ENCODE measurements around the gene ATP6V1F. TPM values are rescaled to one million over a fixed set of nuclear protein-coding genes. Genes with fewer than 3 reads are reported as not detected.

ATP6V1F gene
- total RNA-seq, 3 donors from 2014 or later (not counting 1 experiment from before 2014, with no cell fraction given): 82.9 to 98.0 (median 94.3) TPM

- H3K4me1 ChIP-seq (ENCODE audit: control insufficient read depth, insufficient read depth, low read length): peaks cover 11% of the 10 kb centered on the region
Measured at GRCh38 chr7:128871050-128871449, 8.4 kb downstream of the ATP6V1F start.

GRCh38 chr7:128872394-128872824 lies 9.8 kb downstream of the ATP6V1F start:
- H3K27ac ChIP-seq (ENCODE audit: low read length): no peak overlapping the region
- no peaks in the 10 kb centered on the region for H3K36me3 ChIP-seq (ENCODE audit: control insufficient read depth, insufficient read depth, low read length)
- H3K27me3 Mint-ChIP-seq (ENCODE audit: low read depth in 2 of 2): peaks cover 0 to 5% of the 10 kb centered on the region in 2 donors
- 92% methylated on average over 10 of the region's 13 CpGs for WGBS (ENCODE audit: insufficient coverage)
- no peak overlapping the region for H3K4me3 Mint-ChIP-seq
- H3K36me3 Mint-ChIP-seq: no peaks in the 10 kb centered on the region
- no peaks in the 10 kb centered on the region for H3K9me3 Mint-ChIP-seq
- DNase-seq (no peak), ATAC-seq (no peak)
- H3K4me1 Mint-ChIP-seq: peaks cover 0 to 7% of the 10 kb centered on the region in 2 donors
- peaks cover 3% of the 10 kb centered on the region for H3K27me3 ChIP-seq (ENCODE audit: control insufficient read depth, insufficient read depth, low read length)
- H3K9me3 ChIP-seq (ENCODE audit: control insufficient read depth, insufficient read depth, low read length): no peaks in the 10 kb centered on the region
- H3K27ac Mint-ChIP-seq: no peak overlapping the region
- intact Hi-C loops (cut with micrococcal nuclease): no loop called here
- H3K4me1 ChIP-seq (ENCODE audit: control insufficient read depth, insufficient read depth, low read length): peaks cover 11% of the 10 kb centered on the region
- no peak overlapping the region for H3K4me3 ChIP-seq (ENCODE audit: low read length)
- no peak for TF ChIP-seq CTCF (IDR thresholded peaks at IDR 0.05)

More at GRCh38 chr7:128871050-128871449, 8.4 kb downstream of the ATP6V1F start:
- TF ChIP-seq CTCF (IDR thresholded peaks at IDR 0.05): no peak
- 94% methylated on average over 5 of the region's 5 CpGs for WGBS (ENCODE audit: insufficient coverage)
- H3K36me3 Mint-ChIP-seq: no peaks in the 10 kb centered on the region
- DNase-seq: no peak
- H3K4me3 Mint-ChIP-seq: peak overlapping the region; percentile 56
- peaks cover 0 to 7% of the 10 kb centered on the region in 2 donors for H3K4me1 Mint-ChIP-seq
- intact Hi-C loops (cut with micrococcal nuclease): no loop called here
- peaks cover 0 to 5% of the 10 kb centered on the region in 2 donors for H3K27me3 Mint-ChIP-seq (ENCODE audit: low read depth in 2 of 2)
- no peak for ATAC-seq
- Histone ChIP-seq H3K36me3 (ENCODE audit: control insufficient read depth, insufficient read depth, low read length) (no peaks in the 10 kb centered on the region), H3K27me3 (ENCODE audit: control insufficient read depth, insufficient read depth, low read length) (peaks cover 3% of the 10 kb centered on the region), H3K27ac (ENCODE audit: low read length) (no peak overlapping the region), H3K9me3 (ENCODE audit: control insufficient read depth, insufficient read depth, low read length) (no peaks in the 10 kb centered on the region), H3K4me3 (ENCODE audit: low read length) (no peak overlapping the region)
- H3K27ac Mint-ChIP-seq: no peak overlapping the region
- no peaks in the 10 kb centered on the region for H3K9me3 Mint-ChIP-seq

GRCh38 chr7:128873234-128873633 lies 10.6 kb downstream of the ATP6V1F start:
- no peak for TF ChIP-seq CTCF (IDR thresholded peaks at IDR 0.05)
- Mint-ChIP-seq H3K4me3 (no peak overlapping the region), H3K4me1 (peaks cover 0 to 7% of the 10 kb centered on the region in 2 donors), H3K27ac (no peak overlapping the region), H3K36me3 (no peaks in the 10 kb centered on the region), H3K27me3 (ENCODE audit: low read depth in 2 of 2) (peaks cover 0 to 5% of the 10 kb centered on the region in 2 donors), H3K9me3 (no peaks in the 10 kb centered on the region)
- intact Hi-C loops (cut with micrococcal nuclease): no loop called here
- Histone ChIP-seq H3K27me3 (ENCODE audit: control insufficient read depth, insufficient read depth, low read length) (peaks cover 3% of the 10 kb centered on the region), H3K27ac (ENCODE audit: low read length) (no peak overlapping the region), H3K36me3 (ENCODE audit: control insufficient read depth, insufficient read depth, low read length) (no peaks in the 10 kb centered on the region), H3K9me3 (ENCODE audit: control insufficient read depth, insufficient read depth, low read length) (no peaks in the 10 kb centered on the region), H3K4me3 (ENCODE audit: low read length) (no peak overlapping the region), H3K4me1 (ENCODE audit: control insufficient read depth, insufficient read depth, low read length) (peaks cover 11% of the 10 kb centered on the region)
- 91% methylated on average over 9 of the region's 9 CpGs for WGBS (ENCODE audit: insufficient coverage)
- ATAC-seq (no peak), DNase-seq (no peak)
